T-helper 2 cell (primary cell): ENCODE data around the gene VWA3B.

ENCODE experiments used
- DNase-seq, 5 experiments: peaks; one replicate each; pipeline versions ENCODE4 v3.0.0 to v3.0.0-alpha.2; 2012 to 2022

Gene VWA3B

DNA sequence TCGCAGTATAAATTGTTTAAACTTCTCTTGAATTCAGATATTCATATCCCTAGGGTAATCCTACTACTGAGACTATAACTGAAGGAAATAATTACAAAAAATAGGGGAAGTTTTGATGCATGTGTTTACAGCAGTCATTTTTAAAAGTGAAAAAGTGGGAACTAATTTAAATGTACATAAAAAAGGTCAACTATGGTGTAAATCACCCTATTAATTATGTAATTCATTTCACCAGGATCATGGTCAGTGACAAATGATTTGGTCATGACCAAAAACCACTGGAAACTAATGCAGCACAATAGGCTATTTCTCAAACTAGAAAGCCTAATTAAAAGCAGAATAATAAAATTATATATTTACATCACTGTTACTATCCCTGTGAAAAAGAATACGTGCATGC lies 254.3 kb downstream of the VWA3B start:
- DNase-seq: no peak

DNA sequence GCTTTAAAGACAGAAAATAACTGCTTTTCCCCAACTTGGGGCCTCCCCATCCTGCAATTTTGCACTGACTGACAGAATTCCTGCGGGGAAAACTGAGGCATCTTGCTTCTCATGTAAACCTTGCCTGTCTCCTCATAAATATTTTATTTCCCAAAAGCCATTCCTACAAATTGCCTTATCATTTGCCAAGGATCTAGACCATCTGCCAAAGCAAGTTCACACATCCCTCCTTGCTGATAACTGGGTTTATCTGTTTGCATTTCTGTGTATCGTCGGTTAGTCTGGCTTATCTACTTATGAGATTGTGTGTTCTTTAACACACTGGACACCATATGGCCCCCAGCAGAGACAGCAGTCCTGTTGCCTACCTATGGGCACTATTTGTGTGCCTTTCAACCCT lies 256.3 kb downstream of the VWA3B start:
- DNase-seq: no peak

DNA sequence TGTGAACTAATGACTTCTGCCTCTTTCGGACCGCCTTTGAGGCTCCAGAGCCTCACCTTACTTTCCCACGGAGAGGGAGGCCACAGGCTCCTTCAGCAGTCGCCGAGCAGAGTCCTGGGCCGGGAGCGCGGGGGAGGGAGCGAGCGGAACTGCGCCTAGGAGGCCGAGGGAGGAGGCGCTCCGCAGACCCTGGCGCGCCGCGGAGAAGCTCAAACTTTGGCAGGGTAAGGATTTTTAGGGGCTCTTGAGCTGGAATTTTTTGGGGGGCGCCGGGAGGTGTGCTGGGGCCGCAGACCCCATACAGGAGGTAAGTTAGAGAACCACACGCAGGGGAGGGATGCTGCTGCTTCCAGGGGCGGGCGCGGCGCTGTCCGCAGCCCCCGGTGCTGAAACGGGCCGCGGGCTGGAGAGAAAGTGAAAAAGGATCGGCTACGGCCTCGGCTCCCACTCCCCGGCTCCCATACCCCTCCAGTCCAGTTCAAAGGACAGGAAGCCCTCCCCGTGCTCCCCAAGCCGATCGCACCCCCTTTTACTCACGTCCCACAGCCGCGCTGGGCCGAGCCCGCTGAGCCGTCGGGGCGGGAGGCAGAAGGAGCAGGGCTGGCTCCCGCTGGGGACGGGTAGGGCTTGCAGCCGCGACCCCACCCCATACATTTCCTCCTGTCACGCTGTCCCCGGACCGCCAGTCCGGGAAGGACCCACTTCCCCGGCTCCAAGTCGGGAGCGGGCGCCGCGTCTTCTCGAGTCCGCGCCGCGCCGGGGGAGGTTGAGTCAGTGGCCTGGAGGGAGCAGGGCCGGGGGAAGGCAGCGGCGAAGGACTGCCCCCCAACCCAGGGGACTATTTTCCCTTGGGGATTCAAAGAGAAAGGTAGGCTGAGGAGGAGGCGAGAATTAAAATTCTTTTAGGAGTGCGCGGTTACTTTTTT lies 259.6 kb downstream of the VWA3B start, which contains the start of gene CNGA3:
TSS of gene CNGA3 (plus strand) at position 146 of the 926 bp plus-strand sequence. CDS start 23,520 bp downstream, outside the sequence.
- peak in 1 of 5 experiments; percentile 11 for DNase-seq

DNA sequence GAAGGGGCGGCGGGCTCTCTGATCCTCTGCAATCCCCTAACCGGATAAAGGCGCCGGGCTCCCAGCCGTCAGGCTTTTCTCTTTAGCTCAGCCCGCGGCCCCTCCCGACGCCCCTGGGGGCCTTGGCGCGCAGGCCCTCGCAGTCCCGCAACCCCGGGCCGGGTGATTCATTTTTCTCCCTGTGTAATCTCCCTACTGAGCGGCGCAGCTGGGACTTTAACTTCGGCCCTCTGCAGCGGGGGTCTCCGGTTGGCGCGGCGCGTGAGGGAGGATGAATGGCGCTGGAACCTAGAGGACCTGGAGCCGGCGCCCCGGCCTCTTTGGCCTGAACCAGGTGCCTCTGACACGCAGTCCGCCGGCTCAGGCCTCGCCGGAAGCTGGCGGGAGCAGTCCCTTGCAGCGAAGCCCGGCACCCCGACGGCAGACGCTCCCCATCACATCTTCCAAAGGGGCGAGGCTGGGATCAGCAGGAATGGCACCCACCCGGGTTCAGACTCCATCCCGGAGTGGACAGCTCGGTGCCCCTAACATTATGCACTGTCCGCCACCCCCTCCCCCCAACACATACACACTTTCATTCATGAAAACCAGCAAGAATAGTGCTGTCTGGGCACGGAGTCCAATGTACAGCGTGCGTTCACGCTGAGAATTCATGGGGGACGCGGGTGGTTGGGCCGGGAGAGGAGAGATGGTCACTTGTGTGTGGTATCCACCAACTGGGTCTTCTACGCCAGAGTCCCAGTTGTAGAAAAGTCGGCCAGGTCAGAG lies 260.5 kb downstream of the VWA3B start:
- DNase-seq: no peak

DNA sequence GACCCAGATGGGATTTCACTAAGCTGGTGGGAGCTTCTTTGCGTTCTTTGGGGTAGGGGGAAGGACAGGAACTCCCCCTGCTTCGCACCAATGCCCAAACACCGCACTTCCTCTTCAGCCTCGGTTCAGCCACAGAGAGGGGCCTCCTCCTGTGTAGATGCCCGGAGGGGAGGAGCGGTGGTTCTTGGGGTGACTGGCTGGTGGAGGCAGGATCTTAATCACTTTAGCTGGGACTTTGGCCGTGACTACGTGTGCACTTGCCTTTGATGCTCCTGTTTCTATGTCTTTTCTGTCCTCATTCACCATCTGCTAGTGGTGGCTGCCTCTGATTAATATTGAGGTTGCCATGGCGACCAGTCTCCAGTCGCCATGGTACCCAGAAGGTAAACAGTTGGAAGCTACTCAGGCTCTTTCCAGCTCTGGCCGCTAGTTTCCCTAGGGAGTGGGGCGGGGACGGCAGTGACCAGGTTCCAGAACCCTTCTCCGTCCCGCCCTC lies 261.1 kb downstream of the VWA3B start:
- DNase-seq: no peak

DNA sequence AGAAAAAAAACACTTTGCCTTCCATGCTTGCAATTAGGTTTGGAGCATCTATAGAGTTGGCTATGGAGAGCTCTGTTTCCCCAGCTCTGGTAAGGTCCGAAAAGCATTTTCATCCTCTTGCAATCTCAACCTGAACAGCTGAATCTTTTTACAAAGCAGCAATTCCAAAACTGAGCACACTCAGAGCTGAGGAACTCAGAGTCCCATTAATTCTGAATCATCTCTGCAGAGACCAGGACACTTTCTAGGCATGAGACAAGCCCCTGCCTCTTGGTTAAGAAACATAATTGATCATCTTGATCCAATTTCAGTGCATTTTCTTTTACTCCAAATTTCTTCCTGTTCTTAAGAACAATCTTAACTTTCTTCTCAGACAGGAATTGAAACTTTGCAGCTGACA lies 263.4 kb downstream of the VWA3B start:
- DNase-seq: no peak

DNA sequence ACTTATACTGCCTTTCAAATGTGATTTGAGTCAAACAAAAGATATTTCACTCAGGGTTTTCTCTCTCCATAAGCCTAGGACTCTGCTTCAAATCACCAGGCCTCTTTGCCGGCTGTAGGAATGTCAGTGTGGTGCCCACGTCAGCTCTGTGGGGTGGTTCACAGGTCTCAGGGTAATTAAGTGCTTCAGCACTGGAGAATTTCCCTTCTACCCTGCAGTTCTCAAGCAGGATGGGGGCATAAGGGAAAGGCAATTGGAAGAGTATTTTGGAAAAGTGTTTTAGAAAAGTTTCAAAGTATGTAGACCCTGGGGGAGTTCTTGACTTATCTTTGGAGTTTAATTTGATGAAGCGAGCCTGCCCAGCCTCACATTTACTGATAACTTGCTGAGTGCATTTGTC lies 268.9 kb downstream of the VWA3B start:
- no peak for DNase-seq

DNA sequence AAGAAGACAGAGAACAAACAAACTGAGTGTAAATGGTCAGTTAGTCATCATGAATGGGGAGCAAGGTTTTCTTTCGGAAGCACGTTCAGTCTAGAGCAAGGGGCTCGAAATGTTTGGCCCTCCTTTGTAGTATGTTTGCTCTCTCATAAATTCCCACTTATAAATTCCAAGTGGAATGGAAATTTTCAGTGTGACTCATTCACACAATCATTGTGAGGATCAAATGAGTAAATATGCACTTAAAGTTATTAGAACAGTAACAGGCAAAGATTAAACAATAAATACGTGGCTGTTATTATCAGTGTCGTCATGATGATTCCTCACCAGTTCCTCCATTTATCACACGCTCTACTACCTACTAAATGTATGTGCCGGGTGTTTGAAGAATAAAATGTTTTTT lies 269.8 kb downstream of the VWA3B start:
- no peak for DNase-seq

DNA sequence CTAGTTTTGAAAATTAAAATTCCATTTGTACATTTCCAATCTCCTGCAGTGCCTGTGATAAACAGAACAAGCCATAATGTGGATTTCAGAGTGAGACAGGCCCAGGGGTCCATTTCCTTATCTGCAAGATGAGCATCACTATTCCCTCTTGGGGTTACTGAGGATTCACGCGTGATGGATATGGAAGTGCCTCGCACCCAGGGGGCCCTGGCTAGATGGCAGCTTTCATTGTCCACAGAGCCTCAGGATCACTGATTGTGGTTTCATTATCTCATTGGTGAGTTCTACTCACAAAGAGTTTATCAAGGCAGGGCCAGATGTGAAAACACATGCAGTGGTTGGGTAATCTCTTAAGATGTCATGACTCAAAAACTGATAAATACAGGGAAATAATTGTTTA lies 270.9 kb downstream of the VWA3B start:
- DNase-seq: no peak

DNA sequence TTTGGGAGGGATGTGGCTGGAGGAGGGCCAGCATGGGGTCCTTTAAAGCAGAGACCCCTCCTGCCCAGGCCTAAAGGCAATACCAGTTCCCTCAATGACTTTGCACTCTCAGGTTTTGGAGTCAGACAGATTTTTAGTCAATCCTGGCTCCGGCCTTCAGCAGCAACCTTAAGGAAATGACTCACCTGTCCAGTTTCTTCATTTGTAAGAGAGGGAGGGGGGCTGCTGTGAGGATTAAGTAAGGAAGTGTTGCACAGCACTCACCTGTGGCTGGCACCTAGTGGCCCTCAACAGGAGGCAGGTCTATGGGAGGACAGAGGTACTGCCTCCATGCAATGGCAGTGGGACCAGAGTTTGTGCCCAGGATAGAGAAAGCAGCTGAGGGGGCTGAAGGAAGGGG lies 273.0 kb downstream of the VWA3B start:
- DNase-seq: no peak
